HG03159 (cell line): ENCODE measurements around the gene SLC38A6.

Experiments used
- ATAC-seq: cut with Tn5 transposase; IDR thresholded peaks from one replicate; pipeline ENCODE4 v1.9.1; 2021; ENCODE audit warnings: mild to moderate bottlenecking, moderate library complexity; ENCODE audit not compliant: unreplicated experiment

SLC38A6 gene

DNA sequence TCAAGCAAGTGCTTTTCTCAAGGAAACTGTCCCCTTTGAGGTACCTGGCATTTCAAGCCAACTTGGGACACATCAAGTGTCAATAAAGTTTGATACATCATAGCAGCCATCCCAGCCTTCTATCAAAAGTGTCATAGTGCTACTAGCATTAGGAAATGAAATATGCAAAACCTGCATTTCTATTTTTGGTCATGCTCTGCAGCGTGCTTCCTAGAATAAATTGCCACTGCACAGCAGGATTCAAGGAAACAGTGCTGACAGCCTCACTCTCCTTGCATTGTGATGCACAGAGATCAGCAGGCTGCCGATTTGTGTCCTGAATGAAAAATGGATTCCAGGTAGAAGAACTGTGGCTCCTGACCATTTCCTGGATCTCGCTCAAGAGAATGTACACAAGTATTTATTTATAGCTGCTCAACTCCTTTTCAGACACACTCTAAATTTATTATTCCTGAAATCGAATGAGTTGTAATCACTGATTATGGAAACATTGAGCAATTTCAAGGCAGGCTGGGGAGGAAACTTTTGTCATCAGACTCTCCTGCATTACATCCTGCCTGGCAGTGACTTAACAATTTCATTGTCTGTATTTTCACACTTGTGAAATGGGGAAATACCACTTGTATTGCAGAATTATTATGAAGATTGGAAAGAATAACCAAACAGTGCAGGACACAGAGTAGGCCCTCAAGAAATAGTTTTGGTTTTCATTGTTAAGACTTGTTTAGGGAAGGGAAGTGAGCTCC is 120.9 kb downstream of the SLC38A6 start:
- no peak for ATAC-seq
